HUES6 (cell line): ENCODE measurements around the gene B3GNT2.
"Not testable (repeated sequence)": the region's sequence is repeated elsewhere in the genome, so short reads cannot be mapped to it uniquely, and the experiment has no call there.

Experiments used
- H3K27ac ChIP-seq: 2 replicates; pipeline ENCODE4 v1.7.0; 2013; ENCODE audit warnings: low read depth, mild to moderate bottlenecking, low read length, inconsistent platforms
- H3K27me3 ChIP-seq: 2 replicates; pipeline ENCODE4 v1.6.1; 2013; ENCODE audit warnings: low read length; ENCODE audit not compliant: control insufficient read depth, insufficient read depth
- H3K36me3 ChIP-seq: 2 replicates; pipeline ENCODE4 v1.6.1; 2013; ENCODE audit warnings: low read length; ENCODE audit not compliant: control insufficient read depth, insufficient read depth
- H3K4me1 ChIP-seq: 2 replicates; pipeline ENCODE4 v1.6.1; 2013; ENCODE audit warnings: low read length; ENCODE audit not compliant: control insufficient read depth, insufficient read depth
- H3K4me3 ChIP-seq: 2 replicates; pipeline ENCODE4 v1.5.1; 2013; ENCODE audit warnings: low read depth, low read length
- H3K9ac ChIP-seq: one replicate; pipeline ENCODE4 v1.6.1; 2013; ENCODE audit warnings: mild to moderate bottlenecking, low read length
- H3K9me3 ChIP-seq: 2 replicates; pipeline ENCODE4 v1.6.1; 2013; ENCODE audit warnings: low read depth, low read length; ENCODE audit not compliant: control insufficient read depth, insufficient read depth

Gene B3GNT2

DNA sequence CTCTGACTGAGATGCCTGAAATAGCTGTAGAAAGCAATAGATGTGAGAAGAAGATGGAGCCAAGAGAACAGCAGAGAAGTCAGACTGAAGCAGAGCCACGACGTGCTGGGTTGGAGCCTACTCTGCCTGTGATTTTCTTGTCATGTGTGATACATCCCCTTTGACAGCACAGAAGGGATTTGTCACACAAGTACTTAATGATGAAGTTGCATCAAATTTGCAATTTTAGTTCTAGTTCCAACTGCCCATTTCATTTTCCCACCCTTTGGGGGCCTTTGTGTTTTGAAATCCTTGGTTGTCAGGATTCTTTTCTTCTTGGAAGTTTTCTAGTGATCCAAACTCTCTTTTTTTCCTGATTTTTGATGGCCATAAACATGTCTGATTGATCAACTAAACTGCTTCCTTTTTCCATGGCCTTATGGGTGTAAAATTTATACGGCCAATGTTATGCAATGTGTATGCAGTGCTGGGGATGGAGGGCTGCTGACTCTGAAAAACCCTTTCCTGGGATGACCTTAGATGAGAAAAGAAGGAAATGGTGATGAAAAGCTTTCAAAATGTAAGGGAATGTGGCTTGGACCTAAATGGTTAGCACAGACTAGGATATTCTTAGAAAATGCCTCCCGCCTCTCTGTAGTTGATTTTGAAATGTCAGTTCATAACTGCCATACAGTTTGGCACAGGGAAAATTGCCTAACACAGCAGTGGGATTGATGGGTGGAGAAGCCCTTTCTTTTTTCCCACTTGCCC, 9.6 kb upstream of the B3GNT2 start:
- no peaks in the 10 kb centered on the region for H3K27me3 ChIP-seq
- no peak overlapping the region for H3K27ac ChIP-seq
- peaks cover 9% of the 10 kb centered on the region for H3K4me1 ChIP-seq
- no peak overlapping the region for H3K9ac ChIP-seq
- no peak overlapping the region for H3K4me3 ChIP-seq
- no peaks in the 10 kb centered on the region for H3K36me3 ChIP-seq
- no peaks in the 10 kb centered on the region for H3K9me3 ChIP-seq

GRCh38 chr2:62187246-62187645, 8.7 kb upstream of the B3GNT2 start:
- Histone ChIP-seq H3K27me3 (no peaks in the 10 kb centered on the region), H3K27ac (no peak overlapping the region), H3K9me3 (no peaks in the 10 kb centered on the region), H3K4me3 (no peak overlapping the region), H3K9ac (no peak overlapping the region), H3K4me1 (peaks cover under 1% of the 10 kb centered on the region), H3K36me3 (no peaks in the 10 kb centered on the region)

DNA sequence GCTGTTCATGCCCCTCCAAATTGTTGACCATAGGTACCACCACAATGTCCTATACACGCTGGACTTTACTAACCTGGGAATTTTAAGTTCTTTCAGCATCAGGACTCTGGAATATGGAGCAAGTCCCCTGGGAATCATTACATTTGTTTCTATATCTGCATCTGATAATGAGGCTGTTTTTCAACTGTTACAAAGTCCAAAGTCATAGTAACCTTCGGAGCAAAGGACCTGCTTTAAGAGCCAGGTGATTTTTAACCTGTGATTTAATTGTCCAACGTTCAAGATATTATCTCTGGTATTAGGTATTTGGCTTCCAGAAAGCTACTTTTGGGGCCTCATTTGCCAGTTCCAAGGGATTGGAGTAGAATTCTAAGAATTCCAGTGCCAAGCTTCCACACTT, 7.5 kb upstream of the B3GNT2 start:
- Histone ChIP-seq H3K4me1 (no peaks in the 10 kb centered on the region), H3K36me3 (no peaks in the 10 kb centered on the region), H3K9ac (no peak overlapping the region), H3K9me3 (no peaks in the 10 kb centered on the region), H3K27me3 (no peaks in the 10 kb centered on the region), H3K27ac (no peak overlapping the region), H3K4me3 (no peak overlapping the region)

DNA sequence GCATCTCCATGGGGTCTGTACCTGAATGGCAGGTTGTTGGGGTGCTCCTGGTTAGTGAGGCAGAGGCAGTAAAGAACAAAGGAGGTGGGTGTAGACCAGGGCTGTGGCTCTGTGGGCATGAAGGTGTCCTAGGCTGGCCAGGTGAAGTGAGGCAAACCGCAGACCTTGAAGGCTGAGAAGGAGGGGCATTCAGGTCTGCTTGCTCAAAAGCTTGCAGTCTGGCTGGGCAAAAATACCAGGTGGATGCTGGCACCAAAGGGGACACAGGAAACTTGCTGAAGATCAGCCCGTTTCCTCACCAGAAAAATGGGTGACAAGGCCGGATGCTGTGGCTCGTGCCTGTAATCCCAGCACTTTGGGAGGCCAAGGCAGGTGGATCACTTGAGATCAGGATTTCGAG, 6.7 kb upstream of the B3GNT2 start:
- Histone ChIP-seq H3K27me3 (no peaks in the 10 kb centered on the region), H3K9me3 (no peaks in the 10 kb centered on the region), H3K4me1 (no peaks in the 10 kb centered on the region), H3K4me3 (no peak overlapping the region), H3K27ac (no peak overlapping the region), H3K36me3 (no peaks in the 10 kb centered on the region), H3K9ac (no peak overlapping the region)

DNA sequence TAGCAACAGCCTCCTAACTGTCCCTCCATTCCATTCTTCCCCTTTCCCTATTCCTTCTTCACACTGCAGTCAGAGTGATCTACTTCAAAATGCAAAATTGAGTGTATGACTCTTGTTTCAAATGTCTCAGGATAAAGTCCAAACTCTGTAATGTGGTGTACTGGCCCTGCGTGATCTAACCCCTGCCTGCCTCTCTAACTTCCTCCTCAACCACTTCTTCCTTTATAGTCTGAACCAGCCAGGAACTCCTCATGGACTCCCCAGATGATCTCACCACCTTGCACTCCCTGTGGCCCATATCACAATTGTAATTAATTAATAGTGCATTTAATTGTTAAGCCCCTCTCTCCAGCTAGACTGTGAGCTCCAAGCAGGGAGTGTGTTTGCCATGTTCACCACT, 3.1 kb upstream of the B3GNT2 start:
- Histone ChIP-seq H3K9ac (no peak overlapping the region), H3K9me3 (no peaks in the 10 kb centered on the region), H3K27me3 (no peaks in the 10 kb centered on the region), H3K4me3 (no peak overlapping the region), H3K27ac (no peak overlapping the region), H3K36me3 (no peaks in the 10 kb centered on the region), H3K4me1 (peaks cover 6% of the 10 kb centered on the region)

DNA sequence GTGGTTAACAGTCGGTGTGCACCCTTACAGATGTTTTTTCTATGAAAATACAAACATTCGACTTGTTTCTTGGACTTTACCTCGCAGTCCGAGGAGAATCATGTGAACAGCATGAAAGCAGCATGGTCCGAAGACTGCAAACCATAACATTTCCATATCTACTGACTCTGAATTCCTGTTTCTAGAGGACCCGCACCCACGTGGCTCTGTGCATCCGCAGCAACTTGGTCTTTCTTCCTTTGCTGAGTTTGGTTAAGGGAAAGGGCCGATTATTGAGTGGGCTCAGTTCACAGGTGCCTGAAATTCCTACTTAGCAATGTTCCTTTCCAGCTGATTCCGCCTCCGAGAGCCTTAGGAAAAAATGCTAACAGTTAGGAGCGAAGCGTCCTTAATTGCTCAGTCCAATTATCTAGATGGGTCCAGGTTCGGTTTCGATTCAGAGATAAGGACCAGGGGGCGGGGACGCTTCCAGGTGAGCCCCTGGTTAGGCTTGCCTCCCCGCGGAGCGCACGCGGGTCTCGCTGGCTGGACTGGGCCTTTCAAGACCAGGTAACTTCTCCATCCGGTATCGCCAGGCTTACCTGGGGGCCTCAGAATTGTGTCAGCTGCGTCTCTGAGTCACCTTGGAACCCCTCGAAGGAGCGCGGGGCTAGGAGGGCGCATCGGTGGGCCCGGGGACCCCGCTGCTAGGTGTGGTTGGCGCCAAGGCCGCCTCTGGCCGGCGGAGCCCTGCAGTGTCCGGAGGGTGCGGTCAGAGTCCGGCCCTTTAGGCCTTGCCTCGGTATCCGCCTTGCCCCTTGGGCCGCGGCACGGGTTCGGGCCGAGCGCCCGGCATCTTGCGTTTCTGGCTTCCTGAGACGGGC, 1.1 kb upstream of the B3GNT2 start:
- H3K9me3 ChIP-seq = no peaks in the 10 kb centered on the region
- peak overlapping the region; percentile 100 for H3K4me3 ChIP-seq
- no peaks in the 10 kb centered on the region for H3K36me3 ChIP-seq
- no peaks in the 10 kb centered on the region for H3K27me3 ChIP-seq
- H3K27ac ChIP-seq = peak overlapping the region; percentile 85; the same call in 1 of the 2 replicates
- H3K4me1 ChIP-seq = peaks cover 13% of the 10 kb centered on the region
- peak overlapping the region; percentile 68 for H3K9ac ChIP-seq

- peak overlapping the region; percentile 100 for H3K4me3 ChIP-seq
- H3K36me3 ChIP-seq = no peaks in the 10 kb centered on the region
- H3K27me3 ChIP-seq = no peaks in the 10 kb centered on the region
- H3K9me3 ChIP-seq = no peaks in the 10 kb centered on the region
- H3K4me1 ChIP-seq = peaks cover 25% of the 10 kb centered on the region
- peak overlapping the region; percentile 93 for H3K27ac ChIP-seq
- peak overlapping the region; percentile 95 for H3K9ac ChIP-seq
Observed at GRCh38 chr2:62196278-62196901, 475 bp downstream of the B3GNT2 start.

DNA sequence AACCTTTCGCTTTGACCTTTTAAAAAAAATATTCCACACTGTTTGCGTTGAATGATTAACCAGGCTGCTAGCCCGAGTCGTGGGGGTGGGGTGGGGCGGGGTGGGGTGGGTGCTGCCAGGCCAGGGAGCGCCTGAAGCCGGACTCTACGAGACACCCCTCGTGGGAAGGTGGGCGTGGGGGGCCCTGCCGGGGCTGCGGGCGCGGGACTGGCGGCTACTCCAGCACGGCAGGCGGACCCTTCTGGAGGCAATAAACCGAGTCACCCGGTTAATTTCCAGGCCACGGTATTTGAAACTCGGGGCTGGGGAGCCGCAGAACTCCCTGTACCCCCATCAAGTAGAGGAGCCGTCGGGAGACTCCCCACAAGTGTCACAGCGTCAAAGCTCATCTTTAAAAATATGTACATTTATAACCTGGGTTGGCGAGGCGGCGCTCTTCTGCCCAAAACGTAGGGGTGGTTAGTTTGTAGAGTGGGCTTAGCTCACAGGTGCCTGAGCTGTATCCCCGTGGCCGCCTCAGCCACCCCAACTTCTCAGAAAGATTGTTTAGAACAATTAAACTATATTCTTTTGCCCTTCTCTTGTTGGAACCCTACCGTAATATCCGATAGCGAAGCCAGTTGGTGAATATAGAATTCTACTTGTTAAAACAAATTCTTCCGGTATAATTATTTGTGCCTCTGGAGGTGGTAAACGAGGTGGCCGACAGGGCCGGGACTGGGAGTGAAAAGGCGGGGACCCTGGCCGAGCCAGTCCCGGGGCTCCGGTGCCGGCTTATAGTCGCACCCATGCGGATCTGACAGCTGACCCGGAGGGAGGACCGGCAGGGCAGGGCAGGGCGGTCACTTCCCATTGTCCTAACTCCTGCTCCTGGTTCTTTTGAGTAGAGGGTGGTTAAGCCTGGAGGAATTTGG, 1.4 kb downstream of the B3GNT2 start:
- H3K36me3 ChIP-seq = no peaks in the 10 kb centered on the region
- H3K9ac ChIP-seq = peak overlapping the region; percentile 70
- peak overlapping the region; percentile 100 for H3K4me3 ChIP-seq
- no peak overlapping the region for H3K27ac ChIP-seq
- H3K27me3 ChIP-seq = no peaks in the 10 kb centered on the region
- peaks cover 32% of the 10 kb centered on the region for H3K4me1 ChIP-seq
- H3K9me3 ChIP-seq = no peaks in the 10 kb centered on the region

DNA sequence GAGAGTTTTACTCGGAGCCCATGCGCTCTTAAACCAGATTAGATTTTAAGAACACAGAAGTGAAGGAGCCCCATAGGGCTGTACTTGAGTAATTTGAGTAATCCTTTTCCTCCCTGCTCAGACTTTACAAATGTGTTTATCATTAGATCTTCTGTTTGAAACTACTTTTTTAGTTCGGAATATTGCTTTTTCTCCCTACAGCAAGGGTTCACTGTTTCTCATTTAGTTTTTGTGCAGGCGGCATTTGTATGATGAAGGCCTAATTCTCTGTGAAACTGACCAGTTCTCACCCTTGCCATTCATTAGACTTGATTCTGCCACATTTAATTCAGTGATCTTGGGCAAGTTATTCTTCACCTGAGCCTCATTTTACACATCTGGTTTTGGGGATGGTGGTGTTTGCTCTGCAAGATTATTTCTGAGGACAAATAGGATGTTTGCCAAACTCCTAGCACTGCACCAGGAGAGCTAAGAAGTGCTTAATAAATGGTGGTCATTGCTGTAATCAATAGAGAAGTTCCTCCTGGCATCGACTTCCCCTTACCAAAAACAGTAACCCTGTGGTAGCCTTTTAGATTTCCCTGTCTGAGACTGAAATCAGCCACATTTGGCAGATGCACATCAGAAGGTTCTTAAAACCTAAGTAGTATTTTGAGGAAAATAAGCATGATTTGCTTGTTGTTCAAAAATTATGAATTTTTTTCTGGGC, 2.2 kb downstream of the B3GNT2 start:
- Histone ChIP-seq H3K9me3 (no peaks in the 10 kb centered on the region), H3K4me3 (peak overlapping the region; percentile 100), H3K27ac (no peak overlapping the region), H3K27me3 (no peaks in the 10 kb centered on the region), H3K4me1 (peaks cover 32% of the 10 kb centered on the region), H3K36me3 (no peaks in the 10 kb centered on the region), H3K9ac (peak overlapping the region; percentile 70)

DNA sequence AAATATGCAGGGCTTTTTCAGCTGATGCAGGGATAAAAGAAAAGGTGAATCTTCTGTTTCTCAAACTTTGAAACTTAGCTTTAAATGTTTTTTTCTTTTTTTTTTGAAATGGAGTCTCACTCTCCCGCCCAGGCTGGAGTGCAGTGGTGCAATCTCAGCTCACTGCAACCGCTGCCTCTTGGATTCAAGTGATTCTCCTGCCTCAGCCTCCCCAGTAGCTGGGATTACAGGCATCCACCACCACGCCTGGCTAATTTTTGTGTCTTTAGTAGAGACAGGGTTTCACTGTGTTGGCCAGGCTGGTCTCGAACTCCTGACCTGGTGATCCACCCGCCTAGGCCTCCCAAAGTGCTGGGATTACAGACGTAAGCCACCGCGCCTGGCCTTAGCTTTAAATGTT, 2.9 kb downstream of the B3GNT2 start:
- not testable (repeated sequence) for H3K36me3 ChIP-seq, H3K27me3 ChIP-seq, H3K9me3 ChIP-seq, H3K9ac ChIP-seq, H3K27ac ChIP-seq
- Histone ChIP-seq H3K4me3 (peak overlapping the region; percentile 100; the same call in 1 of the 2 replicates), H3K4me1 (peaks cover 32% of the 10 kb centered on the region)
